Muscle of leg (tissue), 11 donors: ENCODE measurements around the gene RNASE12. TPM values are rescaled to one million over a fixed set of nuclear protein-coding genes. Genes with fewer than 3 reads are reported as not detected.

Experiments used
- DNase-seq: peaks from one replicate; pipeline ENCODE4 v3.0.0; 2013
- H3K27ac ChIP-seq: one replicate; pipeline ENCODE4 v1.5.1; 2013; ENCODE audit warnings: mild to moderate bottlenecking, low read length, control low read depth
- H3K27me3 ChIP-seq: one replicate; pipeline ENCODE4 v1.6.1; 2013; ENCODE audit warnings: low read length; ENCODE audit not compliant: control insufficient read depth, insufficient read depth
- H3K36me3 ChIP-seq: one replicate; pipeline ENCODE4 v1.6.1; 2013; ENCODE audit warnings: low read length; ENCODE audit not compliant: control insufficient read depth, insufficient read depth
- H3K4me1 ChIP-seq: one replicate; pipeline ENCODE4 v1.6.1; 2013; ENCODE audit warnings: low read length; ENCODE audit not compliant: control insufficient read depth, insufficient read depth
- H3K4me3 ChIP-seq: one replicate; pipeline ENCODE4 v1.5.1; 2013; ENCODE audit warnings: low read length, control low read depth
- H3K9me3 ChIP-seq: replicated peaks from 2 replicates; pipeline ENCODE4 v1.6.1; 2013; ENCODE audit warnings: low read depth, low read length; ENCODE audit not compliant: control insufficient read depth
- WGBS: methylation state at CpG from one replicate; pipeline ENCODE4 v1.1.5; 2013; ENCODE audit warnings: missing lambda C conversion rate; ENCODE audit not compliant: insufficient coverage; 5-methylcytosine and 5-hydroxymethylcytosine counted together
- polyA plus RNA-seq, 8 donors: library from polyadenylated mRNA; unstranded; fragments of 120-200 nt; gene quantifications; one replicate each; pipeline versions ENCODE4 v1.2.1 to v1.2.3, GENCODE V29; 2013; ENCODE audit warnings: inconsistent platforms in 1 of 8, low replicate concordance in 1 of 8; ENCODE audit not compliant: insufficient read length in 8 of 8, insufficient read depth in 1 of 8
- total RNA-seq: library from RNA; stranded (reverse); fragments of 120-200 nt; gene quantifications from one replicate; pipeline ENCODE4 v1.2.4, GENCODE V29; 2013

The RNASE12 gene
- total and polyA plus RNA-seq, 9 donors: not detected

GRCh38 chr14:20546877-20547276, 44.3 kb downstream of the RNASE12 start:
- H3K4me1 ChIP-seq: no peaks in the 10 kb centered on the region
- 100% methylated on average over 1 of the region's 3 CpGs for WGBS
- no peaks in the 10 kb centered on the region for H3K36me3 ChIP-seq
- no peak for DNase-seq
- no peak overlapping the region for H3K4me3 ChIP-seq
- H3K9me3 ChIP-seq: no peaks in the 10 kb centered on the region
- H3K27me3 ChIP-seq: no peaks in the 10 kb centered on the region
- H3K27ac ChIP-seq: no peak overlapping the region

Other genes with a start within 250 kb of the RNASE12 start
- 21.8 TPM for gene PARP2, start 247.7 kb downstream of the RNASE12 start, total RNA-seq
- 10 to 100 TPM; 29.6 to 36.9 (median 33.4) TPM for gene PARP2, start 247.7 kb downstream of the RNASE12 start, polyA plus RNA-seq
- gene TEP1, start 177.9 kb downstream of the RNASE12 start, total RNA-seq: 14.8 TPM
- 10 to 100 TPM; 12.2 to 18.5 (median 15.8) TPM for gene TEP1, start 177.9 kb downstream of the RNASE12 start, polyA plus RNA-seq
- 1.1 TPM for gene KLHL33, start 155.2 kb downstream of the RNASE12 start, total RNA-seq
- gene KLHL33, start 155.2 kb downstream of the RNASE12 start, polyA plus RNA-seq: 1 to 10 TPM in 4 of 8 donors, under 1 TPM in 4; 0.37 to 2.5 (median 1.1) TPM
- gene OSGEP, start 136.6 kb downstream of the RNASE12 start, total RNA-seq: 28.8 TPM
- 10 to 100 TPM; 26.4 to 47.5 (median 34.0) TPM for gene OSGEP, start 136.6 kb downstream of the RNASE12 start, polyA plus RNA-seq
- 60.0 TPM for gene APEX1, start 136.2 kb downstream of the RNASE12 start, total RNA-seq
- gene APEX1, start 136.2 kb downstream of the RNASE12 start, polyA plus RNA-seq: 100 to 1,000 TPM; 175 to 205 (median 185) TPM
- 13.7 TPM for gene PIP4P1, start 129.9 kb downstream of the RNASE12 start, total RNA-seq
- 10 to 100 TPM; 19.4 to 25.4 (median 20.5) TPM for gene PIP4P1, start 129.9 kb downstream of the RNASE12 start, polyA plus RNA-seq
- gene PNP, start 122.0 kb downstream of the RNASE12 start, total RNA-seq: 8.9 TPM
- gene PNP, start 122.0 kb downstream of the RNASE12 start, polyA plus RNA-seq: 10 to 100 TPM in 7 of 8 donors, 1 to 10 TPM in 1; 9.8 to 16.5 (median 11.6) TPM
- gene RNASE10, start 85.8 kb downstream of the RNASE12 start, total RNA-seq: 0.09 TPM
- under 1 TPM in 3 of 8 donors, not detected in 5; 0.16 to 0.27 (median 0.23) TPM for gene RNASE10, start 85.8 kb downstream of the RNASE12 start, polyA plus RNA-seq
- gene RNASE9, start 30.3 kb downstream of the RNASE12 start, total RNA-seq: not detected
- gene RNASE9, start 30.3 kb downstream of the RNASE12 start, polyA plus RNA-seq: not detected
- not detected for gene RNASE11, start 3.4 kb downstream of the RNASE12 start, total RNA-seq
- not detected for gene RNASE11, start 3.4 kb downstream of the RNASE12 start, polyA plus RNA-seq
- gene OR6S1, start 50.3 kb upstream of the RNASE12 start, total RNA-seq: not detected
- gene OR6S1, start 50.3 kb upstream of the RNASE12 start, polyA plus RNA-seq: not detected
- 18.4 TPM for gene RNASE4, start 93.2 kb upstream of the RNASE12 start, total RNA-seq
- gene RNASE4, start 93.2 kb upstream of the RNASE12 start, polyA plus RNA-seq: 1 to 10 TPM; 2.4 to 8.4 (median 4.9) TPM
- 4.6 TPM for gene ANG, start 97.4 kb upstream of the RNASE12 start, total RNA-seq
- 1 to 10 TPM; 1.9 to 5.0 (median 3.0) TPM for gene ANG, start 97.4 kb upstream of the RNASE12 start, polyA plus RNA-seq
- not detected for gene EDDM3A, start 154.5 kb upstream of the RNASE12 start, total RNA-seq
- gene EDDM3A, start 154.5 kb upstream of the RNASE12 start, polyA plus RNA-seq: not detected
- gene EDDM3B, start 177.0 kb upstream of the RNASE12 start, total RNA-seq: not detected
- not detected for gene EDDM3B, start 177.0 kb upstream of the RNASE12 start, polyA plus RNA-seq
- gene RNASE6, start 189.9 kb upstream of the RNASE12 start, total RNA-seq: 4.8 TPM
- 1 to 10 TPM; 5.0 to 7.9 (median 5.7) TPM for gene RNASE6, start 189.9 kb upstream of the RNASE12 start, polyA plus RNA-seq
- gene RNASE1, start 211.5 kb upstream of the RNASE12 start, total RNA-seq: 204 TPM
- gene RNASE1, start 211.5 kb upstream of the RNASE12 start, polyA plus RNA-seq: 100 to 1,000 TPM; 135 to 259 (median 209) TPM